Measurements from ENCODE around the gene ZMIZ1.

GRCh38 chr10:79224992-79225391, 156.2 kb downstream of the ZMIZ1 start:
- no peak for TF ChIP-seq CTCF (conservative IDR thresholded peaks at IDR 0.05; ENCODE audit: low read depth in 2 of 2)
- TF ChIP-seq POLR2AphosphoS5 (IDR thresholded peaks at IDR 0.05; ENCODE audit: low read depth), result no peak
- TF ChIP-seq EZH2phosphoT487 (IDR thresholded peaks at IDR 0.05; ENCODE audit: unreplicated experiment), result no peak
- no peak for TF ChIP-seq EZH2 (IDR thresholded peaks at IDR 0.05; ENCODE audit: low read depth, unreplicated experiment)
- no peak for TF ChIP-seq REST (IDR thresholded peaks at IDR 0.05; ENCODE audit: unreplicated experiment)
- no peak for TF ChIP-seq CREB1 (CRISPR knock-in tag; IDR thresholded peaks at IDR 0.05; ENCODE audit: low read depth)
- TF ChIP-seq ETS1 (IDR thresholded peaks at IDR 0.05), result no peak

Measured in GM23338 (cell line).